Erythroblast (primary cell): Measurements from ENCODE around the gene MEI1.

Experiments
- DNase-seq, 2 experiments: peaks; one replicate each; lab custom pipeline; 2025; lab: John Stamatoyannopoulos, UW
- GATA1 ChIP-seq: IDR thresholded peaks from 2 replicates; pipeline ENCODE4 v1.6.1; 2011; ENCODE audit warnings: low read depth, mild to moderate bottlenecking, control low read depth, low read length, moderate library complexity
- POLR2A ChIP-seq: IDR thresholded peaks from 2 replicates; pipeline ENCODE4 v1.6.1; 2011; ENCODE audit warnings: mild to moderate bottlenecking, low read length

The MEI1 gene

DNA sequence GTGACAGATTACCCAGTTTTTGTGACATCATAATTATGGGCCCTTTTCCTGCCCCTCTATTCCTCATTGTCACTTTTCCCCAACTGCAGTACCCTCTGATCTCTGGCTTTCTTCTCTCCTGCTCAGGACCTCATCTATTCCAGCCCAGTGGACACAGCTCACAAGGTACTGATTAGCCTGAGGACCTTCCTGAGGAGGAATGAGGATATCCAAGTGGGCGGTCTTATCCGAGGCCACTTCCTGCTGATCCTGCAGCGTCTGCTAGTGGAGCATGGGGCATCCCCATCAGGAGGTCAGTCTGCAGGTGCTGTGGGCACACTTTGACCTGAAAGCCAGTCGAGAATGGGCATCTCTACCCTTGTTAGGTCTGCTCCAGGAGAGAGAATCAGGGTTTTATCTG is 76.7 kb downstream of the MEI1 start:
- TF ChIP-seq GATA1 (no peak), POLR2A (no peak)
- no peak for DNase-seq

DNA sequence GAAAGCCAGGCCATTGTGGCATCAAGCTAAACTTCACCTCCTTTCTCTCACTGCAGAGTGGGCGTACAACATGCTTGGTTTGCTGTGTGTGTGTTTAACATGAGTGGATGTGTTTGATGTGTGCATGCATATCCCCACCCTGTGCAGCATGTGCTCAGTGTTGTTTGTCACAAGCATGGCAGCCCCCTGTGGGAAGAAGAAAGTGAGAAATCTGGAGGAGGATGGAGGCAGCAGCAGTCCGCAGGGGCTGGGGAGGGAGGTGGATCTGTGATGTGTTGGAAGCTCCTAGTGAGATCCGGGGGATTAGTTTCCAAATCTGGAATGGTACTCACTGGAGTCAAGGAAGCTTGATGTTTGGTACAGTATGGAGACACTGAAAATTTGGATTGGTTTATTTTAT is 77.1 kb downstream of the MEI1 start:
- no peak for DNase-seq
- TF ChIP-seq GATA1 (no peak), POLR2A (no peak)

DNA sequence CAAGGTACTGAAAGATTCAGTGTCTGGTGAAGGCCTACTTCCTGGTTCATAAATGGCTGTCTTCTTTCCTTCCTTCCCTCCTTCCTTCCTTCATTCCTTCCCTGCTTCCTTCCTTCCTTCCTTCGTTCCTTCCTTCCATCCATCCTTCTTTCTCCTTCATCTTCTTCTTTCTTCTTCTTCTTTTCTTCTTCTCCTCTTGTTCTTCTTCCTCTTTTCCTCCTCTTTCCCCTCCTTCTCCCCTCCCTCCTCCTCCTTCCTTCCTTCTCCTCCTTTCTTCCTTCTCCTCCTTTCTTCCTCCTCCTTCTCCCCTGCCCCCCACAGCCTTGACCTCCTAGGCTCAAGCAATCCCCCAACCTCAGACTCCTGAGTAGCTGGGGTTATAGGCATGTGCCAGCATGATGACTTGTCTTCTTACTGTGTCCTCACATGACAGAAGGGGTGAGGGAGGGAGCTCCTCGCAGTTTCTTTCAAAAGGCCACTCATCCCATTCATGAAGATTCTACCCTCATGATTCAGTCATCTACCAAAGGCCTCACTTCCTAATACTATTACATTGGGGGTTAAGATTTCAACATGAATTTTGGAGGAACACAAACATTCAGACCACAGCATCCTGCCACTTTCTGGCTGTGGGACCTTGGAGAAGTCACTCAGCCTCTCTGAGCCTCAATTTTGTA is 78.6 kb downstream of the MEI1 start:
- no peak for TF ChIP-seq POLR2A
- TF ChIP-seq GATA1: no peak
- no peak for DNase-seq

DNA sequence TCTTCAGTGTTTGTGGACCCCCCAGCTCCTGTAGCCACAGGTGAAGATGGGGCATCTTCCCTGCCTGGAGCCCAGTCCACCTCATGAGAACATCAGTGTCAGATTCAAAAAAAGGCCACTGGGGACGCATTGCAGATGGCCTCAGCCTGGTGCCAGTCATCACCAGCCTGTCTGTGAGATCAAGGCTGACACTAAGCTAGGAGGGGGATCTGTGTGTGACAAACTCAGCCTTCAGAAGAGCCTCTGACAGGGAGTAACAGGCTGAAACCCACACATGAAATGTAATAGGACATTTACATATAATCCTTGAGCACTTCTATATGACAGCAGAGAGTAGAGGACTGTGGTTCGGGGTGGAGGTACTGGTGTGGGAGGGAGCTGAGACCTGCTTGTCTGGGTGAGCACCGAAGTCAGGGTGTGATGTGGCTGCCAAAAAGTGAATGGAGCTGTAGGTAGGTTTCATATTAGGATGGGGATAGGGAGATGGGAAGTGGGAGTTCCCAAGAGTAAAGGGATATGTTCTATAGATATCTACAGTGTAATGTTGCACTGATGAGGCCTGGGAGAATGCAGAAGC is 80.7 kb downstream of the MEI1 start:
- no peak for TF ChIP-seq GATA1
- TF ChIP-seq POLR2A: no peak
- DNase-seq: no peak

DNA sequence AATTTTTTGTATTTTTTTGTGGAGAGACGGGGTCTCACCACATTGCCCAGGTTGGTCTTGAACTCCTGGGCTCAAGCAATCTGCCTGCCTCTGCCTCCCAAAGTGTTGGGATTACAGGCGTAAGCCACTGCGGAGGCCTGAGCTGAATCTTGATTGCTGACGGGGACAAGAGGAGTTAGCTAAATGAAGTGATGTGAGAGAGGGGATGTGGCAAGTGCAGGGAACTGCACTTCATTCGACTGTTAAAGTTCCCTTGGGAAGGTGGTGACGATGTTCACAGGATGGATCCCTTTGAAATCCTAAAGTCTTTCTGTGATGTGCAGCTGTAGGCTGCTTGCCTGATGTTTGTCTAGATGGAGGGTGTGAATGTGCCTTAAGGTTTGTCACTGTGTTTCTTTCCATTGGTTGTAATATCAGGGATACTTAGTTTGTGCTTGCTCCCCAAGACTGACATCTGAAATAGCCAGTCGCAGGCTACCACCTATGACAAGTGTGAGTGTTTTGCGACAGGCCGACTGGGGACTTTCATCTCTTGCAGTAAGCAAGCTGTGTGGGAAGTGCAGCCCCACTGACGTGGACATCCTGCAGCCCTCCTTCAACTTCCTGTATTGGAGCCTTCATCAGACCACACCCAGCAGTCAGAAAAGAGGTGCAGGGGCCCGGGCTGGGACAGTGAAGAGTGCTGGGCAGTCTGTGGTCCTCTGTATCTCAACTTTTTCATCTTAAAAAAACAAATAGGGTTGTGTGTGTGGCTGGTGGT is 81.6 kb downstream of the MEI1 start:
- peak; percentile 19 to 39 for DNase-seq
- TF ChIP-seq POLR2A (no peak), GATA1 (no peak)

DNA sequence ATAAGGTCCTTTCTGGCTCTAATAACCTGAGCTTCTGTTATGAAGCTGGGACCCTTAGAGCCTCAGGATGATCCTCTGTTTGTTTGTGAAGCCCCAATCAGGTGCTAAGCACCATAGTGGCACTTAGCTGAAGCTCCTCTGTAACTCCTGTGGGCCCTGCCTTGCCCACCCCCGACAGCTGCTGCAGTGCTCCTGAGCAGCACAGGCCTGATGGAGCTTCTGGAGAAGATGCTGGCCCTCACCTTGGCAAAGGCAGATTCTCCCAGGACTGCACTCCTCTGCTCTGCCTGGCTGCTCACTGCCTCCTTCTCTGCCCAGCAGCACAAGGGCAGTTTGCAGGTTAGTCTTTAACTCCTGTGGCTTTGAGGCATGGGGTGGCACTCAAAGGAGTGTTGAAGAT is 82.2 kb downstream of the MEI1 start:
- TF ChIP-seq GATA1: no peak
- no peak for DNase-seq

DNA sequence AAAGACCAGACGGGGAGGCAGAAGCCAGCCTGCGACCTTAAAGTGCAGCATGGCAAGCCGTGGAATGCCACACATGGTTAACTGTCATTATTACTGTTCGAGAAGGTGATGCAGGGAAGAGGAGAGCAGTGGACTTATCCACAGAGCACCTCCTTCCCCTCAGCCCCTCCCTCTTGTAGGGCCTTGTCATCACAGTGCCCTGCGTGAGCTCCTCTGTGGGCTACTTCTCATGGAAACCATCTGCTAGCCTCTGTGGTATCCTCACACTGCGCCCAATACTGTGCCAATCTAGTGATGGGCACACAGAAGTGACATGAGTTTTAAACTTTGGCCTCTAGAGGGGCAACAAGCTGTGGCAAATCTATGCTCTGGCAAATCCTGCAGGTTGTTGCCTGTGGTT is 83.0 kb downstream of the MEI1 start:
- no peak for TF ChIP-seq GATA1
- TF ChIP-seq POLR2A: no peak
- DNase-seq: no peak

DNA sequence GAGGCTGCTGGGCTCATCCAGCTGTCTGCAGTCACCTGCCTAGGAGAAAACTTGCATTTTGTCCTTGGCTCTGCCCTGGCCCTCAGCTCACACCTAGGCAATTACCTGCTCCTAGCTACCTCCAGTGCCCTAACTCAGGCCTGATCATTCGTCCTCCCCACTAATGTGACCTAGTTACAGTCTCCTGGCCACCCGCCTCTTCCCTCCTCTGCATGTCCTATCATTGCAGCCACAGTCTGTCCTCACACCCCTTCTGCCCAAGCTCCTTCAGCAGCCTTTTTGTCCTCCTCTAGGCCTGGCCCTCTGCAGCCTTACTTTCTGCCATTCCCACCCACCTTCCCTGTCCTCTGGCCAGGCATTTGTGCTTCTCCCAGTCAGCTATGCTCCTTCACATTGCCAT is 83.4 kb downstream of the MEI1 start:
- DNase-seq: no peak
- TF ChIP-seq GATA1 (no peak), POLR2A (no peak)

DNA sequence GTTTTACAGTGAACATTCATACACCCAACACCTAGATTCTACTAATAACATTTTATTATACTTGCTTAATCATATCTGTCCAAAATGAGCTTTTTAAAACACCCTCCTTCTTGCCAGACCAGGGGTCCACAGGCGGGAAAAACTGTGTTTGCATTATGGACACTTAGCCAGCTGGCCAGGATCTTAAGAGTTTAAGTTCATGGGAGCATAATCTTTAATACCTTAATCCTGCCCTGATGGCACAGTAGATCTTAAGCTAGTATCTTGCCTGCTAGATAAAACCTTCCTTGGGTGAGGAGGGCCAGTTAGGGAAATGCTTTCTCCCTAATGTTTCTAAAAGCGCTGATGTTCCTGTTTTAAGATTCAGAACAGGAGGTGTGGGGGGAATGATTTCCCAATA is 88.0 kb downstream of the MEI1 start:
- no peak for DNase-seq
- no peak for TF ChIP-seq GATA1

DNA sequence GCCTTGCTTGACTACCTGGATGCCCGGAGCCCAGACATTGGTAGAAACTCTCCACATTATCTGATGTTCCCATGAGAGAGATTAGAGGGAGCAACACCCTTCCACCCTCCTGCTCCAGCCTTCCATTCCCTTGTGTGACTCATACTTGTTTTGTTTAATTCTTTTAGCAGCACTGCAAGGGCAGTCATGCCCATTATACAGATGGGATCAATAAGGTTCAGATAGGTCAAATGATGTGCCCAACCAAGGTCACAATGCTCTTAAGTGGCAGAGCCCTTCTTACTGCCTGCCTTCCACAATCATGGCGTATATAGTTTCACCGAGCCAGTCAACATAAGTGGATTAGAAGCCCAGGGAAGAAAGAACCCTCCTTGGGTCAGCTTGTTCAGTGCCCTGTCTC is 94.6 kb downstream of the MEI1 start:
- TF ChIP-seq POLR2A (no peak), GATA1 (no peak)
- no peak for DNase-seq

DNA sequence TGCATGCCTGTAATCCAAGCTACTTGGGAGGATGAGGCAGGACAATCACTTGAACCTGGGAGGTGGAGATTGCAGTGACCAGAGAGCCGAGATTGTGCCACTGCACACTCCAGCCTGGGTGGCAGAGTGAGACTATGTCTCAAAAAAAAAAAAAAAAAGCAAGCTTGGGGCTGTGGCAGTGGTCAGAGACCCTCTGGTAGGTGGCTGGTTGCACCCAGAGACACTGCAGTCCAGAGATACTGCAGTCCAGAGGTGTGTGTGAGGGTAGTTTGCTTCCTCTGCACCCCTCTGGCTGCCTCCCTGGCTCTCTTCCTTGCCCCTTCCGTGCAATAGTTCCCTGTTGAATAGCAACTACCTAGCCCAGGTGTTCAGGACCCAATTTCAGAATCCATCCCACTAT is 99.4 kb downstream of the MEI1 start:
- no peak for TF ChIP-seq POLR2A
- no peak for TF ChIP-seq GATA1
- no peak for DNase-seq

DNA sequence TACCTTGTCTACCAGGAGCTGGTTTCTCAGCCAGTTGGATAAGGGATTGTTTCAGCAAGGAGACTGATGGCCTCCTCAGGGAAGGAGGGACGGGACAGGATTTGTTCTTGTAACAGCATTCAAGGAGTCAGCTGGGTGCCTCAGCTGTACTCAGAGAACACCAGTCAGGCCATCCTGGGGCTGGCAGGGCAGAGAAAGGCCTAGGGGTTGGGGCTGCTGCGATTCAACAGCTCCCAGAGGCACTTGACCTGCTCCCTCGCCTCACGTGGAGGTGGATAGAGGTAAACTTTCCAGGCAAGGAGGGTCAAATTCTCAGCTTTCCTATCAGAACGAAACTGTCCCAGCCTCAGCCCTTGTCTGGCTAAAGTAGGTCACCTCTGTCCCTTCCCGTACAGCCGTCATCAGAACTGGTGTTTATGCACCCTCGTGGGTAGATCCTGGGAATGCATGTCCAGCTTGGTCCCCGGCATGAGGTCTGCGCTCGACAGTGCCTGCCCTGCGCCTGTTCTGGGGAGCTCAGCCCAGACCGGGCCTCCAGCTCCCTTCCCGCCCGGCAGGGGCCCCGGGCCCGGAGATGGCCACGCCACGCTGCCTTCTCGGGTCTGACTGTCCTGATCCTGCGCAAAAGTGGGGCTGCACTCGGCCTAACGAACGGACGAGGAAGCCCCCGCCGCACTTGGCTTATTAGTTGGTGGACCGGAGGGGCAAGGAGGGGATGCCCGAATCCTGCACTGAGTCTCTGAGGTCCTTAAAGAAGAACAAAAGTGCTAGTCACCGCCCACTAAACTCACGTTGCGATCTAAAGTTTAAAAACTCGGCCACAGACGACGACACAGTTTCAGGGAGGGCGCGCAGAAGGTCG is 100.4 kb downstream of the MEI1 start:
- no peak for TF ChIP-seq GATA1
- no peak for TF ChIP-seq POLR2A
- DNase-seq: peak; percentile 25 to 43

DNA sequence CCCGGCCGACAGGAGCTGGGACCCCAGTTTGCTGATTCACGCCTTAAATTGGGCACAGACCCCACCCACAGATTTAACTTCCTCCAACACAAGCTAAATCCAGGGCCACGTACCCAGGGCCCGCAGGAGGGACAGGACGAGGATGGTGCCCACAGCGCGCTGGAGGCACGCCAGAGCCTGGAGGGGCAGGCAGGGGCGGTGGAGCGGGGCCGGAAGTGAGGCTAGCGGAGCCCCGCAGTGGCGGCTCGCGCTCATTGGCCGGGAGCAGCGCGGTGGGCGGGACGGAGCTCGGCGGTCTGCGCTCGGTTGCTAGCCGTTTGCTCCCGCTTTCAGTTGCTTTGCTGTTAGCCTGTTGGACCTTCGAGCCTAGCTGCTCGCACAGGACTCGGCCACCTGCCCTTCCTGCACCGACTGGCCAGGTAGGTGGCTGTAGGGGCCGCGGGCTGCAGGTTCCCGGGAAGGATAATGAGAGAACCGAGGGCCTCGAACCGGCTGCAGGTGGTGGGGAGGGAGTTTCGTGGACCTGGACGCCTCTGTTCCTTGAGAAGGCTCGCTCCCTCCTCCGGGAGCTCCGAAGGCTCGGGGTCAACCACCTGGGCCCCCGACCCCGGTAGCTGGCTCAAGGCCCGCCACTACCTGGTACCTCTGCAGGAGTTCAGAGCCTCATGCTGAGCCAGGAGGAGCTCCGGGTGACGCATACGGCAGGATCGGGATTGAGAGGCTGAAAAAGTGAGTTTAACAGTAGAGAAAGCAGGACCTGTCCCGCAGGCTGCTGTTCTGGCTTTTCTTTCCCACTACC is 101.2 kb downstream of the MEI1 start, which contains the start of gene CCDC134:
Gene CCDC134, plus strand, starts transcription at position 332 of the 799 bp plus-strand sequence. CDS start 8,212 bp downstream, outside the sequence.
- TF ChIP-seq POLR2A: peak; percentile 95
- TF ChIP-seq GATA1: no peak
- peak; percentile 90 to 94 for DNase-seq
